Astrocyte (in vitro differentiated cells and primary cell): ENCODE results near the gene KAT2B.

Experiments used
- CTCF ChIP-seq: IDR thresholded peaks from 2 replicates; pipeline ENCODE4 v1.5.1; 2011; ENCODE audit warnings: low read depth, mild to moderate bottlenecking, inconsistent platforms, low read length, moderate library complexity; ENCODE audit not compliant: insufficient read depth
- EZH2 ChIP-seq: IDR thresholded peaks from 2 replicates; pipeline ENCODE4 v1.6.1; 2012; ENCODE audit warnings: mild to moderate bottlenecking, low read length, inconsistent platforms; ENCODE audit not compliant: insufficient read depth

- TF ChIP-seq EZH2 (no peak), CTCF (no peak)
Measured at GRCh38 chr3:20143519-20143918, 103.3 kb downstream of the KAT2B start.
